ENCODE results near the gene ABITRAM. TPM values are rescaled to one million over a fixed set of nuclear protein-coding genes. Genes with fewer than 3 reads are reported as not detected.
"Not testable (repeated sequence)": the region's sequence is repeated elsewhere in the genome, so short reads cannot be mapped to it uniquely, and the experiment has no call there.

The ABITRAM gene
- total RNA-seq, 1 experiment from 2014 or later, result 13.4 TPM

DNA sequence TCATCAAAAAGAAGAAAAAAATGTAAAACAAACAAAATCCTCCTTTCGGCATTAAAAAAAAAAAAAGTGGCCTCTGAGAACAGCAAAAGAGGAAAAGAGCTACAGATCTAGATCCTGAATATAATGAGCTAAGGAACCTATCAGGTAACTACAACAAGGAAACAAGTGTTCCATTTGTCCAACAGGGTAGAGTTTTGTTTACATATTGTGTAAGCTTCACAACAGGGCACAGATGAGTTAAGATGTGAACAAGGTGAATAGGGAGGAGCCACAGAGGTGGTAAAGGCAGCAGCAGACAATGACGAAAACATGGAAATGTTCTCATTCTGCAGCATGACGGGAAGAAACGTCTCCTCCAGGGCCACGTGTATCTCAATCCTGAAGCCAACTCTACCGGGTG lies 14.7 kb upstream of the ABITRAM start (continued):
- TF ChIP-seq, protein P1, sequence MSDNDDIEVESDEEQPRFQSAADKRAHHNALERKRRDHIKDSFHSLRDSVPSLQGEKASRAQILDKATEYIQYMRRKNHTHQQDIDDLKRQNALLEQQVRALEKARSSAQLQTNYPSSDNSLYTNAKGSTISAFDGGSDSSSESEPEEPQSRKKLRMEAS (IDR thresholded peaks at IDR 0.05), result no peak
- no peak for TF ChIP-seq POLR2A (IDR thresholded peaks at IDR 0.05; ENCODE audit: borderline replicate concordance, extremely low read depth, insufficient read depth, insufficient read length)
- TF ChIP-seq, protein P2, sequence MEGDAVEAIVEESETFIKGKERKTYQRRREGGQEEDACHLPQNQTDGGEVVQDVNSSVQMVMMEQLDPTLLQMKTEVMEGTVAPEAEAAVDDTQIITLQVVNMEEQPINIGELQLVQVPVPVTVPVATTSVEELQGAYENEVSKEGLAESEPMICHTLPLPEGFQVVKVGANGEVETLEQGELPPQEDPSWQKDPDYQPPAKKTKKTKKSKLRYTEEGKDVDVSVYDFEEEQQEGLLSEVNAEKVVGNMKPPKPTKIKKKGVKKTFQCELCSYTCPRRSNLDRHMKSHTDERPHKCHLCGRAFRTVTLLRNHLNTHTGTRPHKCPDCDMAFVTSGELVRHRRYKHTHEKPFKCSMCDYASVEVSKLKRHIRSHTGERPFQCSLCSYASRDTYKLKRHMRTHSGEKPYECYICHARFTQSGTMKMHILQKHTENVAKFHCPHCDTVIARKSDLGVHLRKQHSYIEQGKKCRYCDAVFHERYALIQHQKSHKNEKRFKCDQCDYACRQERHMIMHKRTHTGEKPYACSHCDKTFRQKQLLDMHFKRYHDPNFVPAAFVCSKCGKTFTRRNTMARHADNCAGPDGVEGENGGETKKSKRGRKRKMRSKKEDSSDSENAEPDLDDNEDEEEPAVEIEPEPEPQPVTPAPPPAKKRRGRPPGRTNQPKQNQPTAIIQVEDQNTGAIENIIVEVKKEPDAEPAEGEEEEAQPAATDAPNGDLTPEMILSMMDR (IDR thresholded peaks at IDR 0.05 in 2 of 3, conservative IDR thresholded peaks at IDR 0.05 in 1 of 3; ENCODE audit: borderline replicate concordance in 1 of 3, insufficient read depth in 1 of 3, low read depth in 2 of 3, low read length in 2 of 3), result no peak
- no peak for TF ChIP-seq ZFX (IDR thresholded peaks at IDR 0.05)
- TF ChIP-seq TCF7L2 (IDR thresholded peaks at IDR 0.05; ENCODE audit: borderline replicate concordance, extremely low read depth, insufficient read depth, insufficient read length), result no peak

DNA sequence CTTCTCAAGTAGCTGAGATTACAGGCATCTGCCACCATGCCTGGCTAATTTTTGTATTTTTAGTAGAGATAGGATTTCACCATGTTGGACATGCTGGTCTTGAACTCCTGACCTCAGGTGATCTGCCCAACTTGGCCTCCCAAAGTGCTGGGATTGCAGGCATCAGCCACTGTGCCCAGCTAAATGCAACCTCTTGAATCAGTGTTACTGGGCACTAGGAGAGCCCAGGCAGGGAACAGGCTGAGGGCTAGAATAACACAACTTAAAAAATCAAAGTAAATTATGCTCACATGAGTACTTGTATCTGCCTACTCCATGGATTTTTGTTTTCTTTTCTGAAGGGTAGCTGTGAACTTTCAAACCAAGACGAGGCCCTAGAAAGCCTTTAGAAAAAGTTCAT lies 13.8 kb upstream of the ABITRAM start:
- H3K4me2 ChIP-seq (ENCODE audit: low read length); H3K9ac ChIP-seq (ENCODE audit: low read length); H2AFZ ChIP-seq (ENCODE audit: low read depth, low read length, poor library complexity, severe bottlenecking); intact Hi-C loops (cut with micrococcal nuclease); H3K4me3 ChIP-seq (replicated peaks in 1 of 2; ENCODE audit: low read depth in 1 of 2, low read length in 2 of 2); H3K79me2 ChIP-seq (ENCODE audit: insufficient read depth, low read length); H3K9me3 ChIP-seq (ENCODE audit: control insufficient read depth in 1 of 2, insufficient read depth in 1 of 2, low read depth in 1 of 2, low read length in 2 of 2); CTCF ChIA-PET; H3K4me1 ChIP-seq (ENCODE audit: control insufficient read depth in 1 of 2, insufficient read depth in 2 of 2, low read length in 2 of 2); DNase-seq (ENCODE audit: low read depth, low spot score); H4K20me1 ChIP-seq (ENCODE audit: insufficient read depth); H3K27me3 ChIP-seq (ENCODE audit: insufficient read depth, low read length); POLR2A ChIA-PET; BruUV-seq (replicated peaks); H3K27ac ChIP-seq (ENCODE audit: low read depth, low read length); ATAC-seq; RAD21 ChIA-PET (ENCODE audit: low non-redundant PET in 1 of 2, low total read pairs in 2 of 2, uncharacterized antibody in 2 of 2, unreplicated experiment in 2 of 2); H3K9me2 ChIP-seq (ENCODE audit: insufficient read depth): not testable (repeated sequence)
- H3K36me3 ChIP-seq (ENCODE audit: control insufficient read depth in 1 of 2, insufficient read depth in 2 of 2, low read length in 2 of 2), result peaks cover 19 to 20% of the 10 kb centered on the region in 2 experiments

GRCh38 chr9:108921200-108921599 lies 13.0 kb upstream of the ABITRAM start:
- H3K9me2 ChIP-seq (ENCODE audit: insufficient read depth), result no peaks in the 10 kb centered on the region
- H4K20me1 ChIP-seq (ENCODE audit: insufficient read depth), result no peaks in the 10 kb centered on the region
- H3K9ac ChIP-seq (ENCODE audit: low read length), result no peak overlapping the region
- no peak for ATAC-seq
- H2AFZ ChIP-seq (ENCODE audit: low read depth, low read length, poor library complexity, severe bottlenecking), result no peak overlapping the region
- CTCF ChIA-PET, result no interaction called here
- DNase-seq (ENCODE audit: low read depth, low spot score), result no peak
- no peak for TF ChIP-seq TCF7L2 (IDR thresholded peaks at IDR 0.05; ENCODE audit: borderline replicate concordance, extremely low read depth, insufficient read depth, insufficient read length)
- TF ChIP-seq FOSL1 (IDR thresholded peaks at IDR 0.05; ENCODE audit: low read depth), result no peak
- TF ChIP-seq, protein P3, sequence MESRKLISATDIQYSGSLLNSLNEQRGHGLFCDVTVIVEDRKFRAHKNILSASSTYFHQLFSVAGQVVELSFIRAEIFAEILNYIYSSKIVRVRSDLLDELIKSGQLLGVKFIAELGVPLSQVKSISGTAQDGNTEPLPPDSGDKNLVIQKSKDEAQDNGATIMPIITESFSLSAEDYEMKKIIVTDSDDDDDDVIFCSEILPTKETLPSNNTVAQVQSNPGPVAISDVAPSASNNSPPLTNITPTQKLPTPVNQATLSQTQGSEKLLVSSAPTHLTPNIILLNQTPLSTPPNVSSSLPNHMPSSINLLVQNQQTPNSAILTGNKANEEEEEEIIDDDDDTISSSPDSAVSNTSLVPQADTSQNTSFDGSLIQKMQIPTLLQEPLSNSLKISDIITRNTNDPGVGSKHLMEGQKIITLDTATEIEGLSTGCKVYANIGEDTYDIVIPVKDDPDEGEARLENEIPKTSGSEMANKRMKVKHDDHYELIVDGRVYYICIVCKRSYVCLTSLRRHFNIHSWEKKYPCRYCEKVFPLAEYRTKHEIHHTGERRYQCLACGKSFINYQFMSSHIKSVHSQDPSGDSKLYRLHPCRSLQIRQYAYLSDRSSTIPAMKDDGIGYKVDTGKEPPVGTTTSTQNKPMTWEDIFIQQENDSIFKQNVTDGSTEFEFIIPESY (IDR thresholded peaks at IDR 0.05; ENCODE audit: extremely low read depth, insufficient replicate concordance, low read length), result no peak
- H3K36me3 ChIP-seq (ENCODE audit: control insufficient read depth in 1 of 2, insufficient read depth in 2 of 2, low read length in 2 of 2), result peaks cover 20 to 24% of the 10 kb centered on the region in 2 experiments
- RAD21 ChIA-PET (ENCODE audit: low non-redundant PET in 1 of 2, low total read pairs in 2 of 2, uncharacterized antibody in 2 of 2, unreplicated experiment in 2 of 2), result no interaction called here
- POLR2A ChIA-PET, result no interaction called here
- H3K4me3 ChIP-seq (replicated peaks in 1 of 2; ENCODE audit: low read depth in 1 of 2, low read length in 2 of 2), result no peak overlapping the region
- no peak overlapping the region for H3K27ac ChIP-seq (ENCODE audit: low read depth, low read length)
- H3K9me3 ChIP-seq (ENCODE audit: control insufficient read depth in 1 of 2, insufficient read depth in 1 of 2, low read depth in 1 of 2, low read length in 2 of 2), result no peaks in the 10 kb centered on the region
- intact Hi-C loops (cut with micrococcal nuclease), result no loop called here
- BruUV-seq (replicated peaks), result no TSS peak
- H3K27me3 ChIP-seq (ENCODE audit: insufficient read depth, low read length), result no peaks in the 10 kb centered on the region
- no peaks in the 10 kb centered on the region for H3K79me2 ChIP-seq (ENCODE audit: insufficient read depth, low read length)
- H3K4me1 ChIP-seq (ENCODE audit: control insufficient read depth in 1 of 2, insufficient read depth in 2 of 2, low read length in 2 of 2), result no peaks in the 10 kb centered on the region
- no peak overlapping the region for H3K4me2 ChIP-seq (ENCODE audit: low read length)

Measured in HCT116 (cell line).